ENCODE data around the gene PPARG.

DNA sequence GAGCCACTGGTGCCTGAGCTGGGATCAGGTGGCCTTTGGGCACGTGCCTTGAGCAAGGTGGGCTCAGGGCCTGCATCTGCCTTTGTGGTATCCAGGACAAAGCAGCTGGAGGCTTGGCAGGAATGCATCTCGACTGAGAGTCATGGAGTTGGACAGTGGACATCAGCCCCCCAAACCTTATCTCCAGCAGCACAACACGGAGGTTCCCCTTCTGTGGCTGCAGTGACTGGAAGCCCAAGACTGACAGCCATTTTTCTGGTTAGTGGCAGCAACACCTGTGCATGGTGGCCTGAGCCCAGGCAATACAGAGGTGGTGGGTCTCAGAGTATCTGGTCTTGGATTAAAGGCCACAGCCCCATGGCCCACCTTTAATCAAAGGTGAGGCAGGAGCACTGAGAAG lies 167.6 kb downstream of the PPARG start:
- TF ChIP-seq CTCF (conservative IDR thresholded peaks at IDR 0.05): no peak
- no peak for TF ChIP-seq EZH2 (IDR thresholded peaks at IDR 0.05; ENCODE audit: low read depth)
